HG03060 (cell line): Measurements from ENCODE around the gene BOC.

ENCODE experiments used
- ATAC-seq: cut with Tn5 transposase; IDR thresholded peaks from one replicate; pipeline ENCODE4 v1.9.1; 2021; ENCODE audit warnings: low read depth, moderate number of reproducible peaks; ENCODE audit not compliant: unreplicated experiment

The BOC gene

GRCh38 chr3:113285226-113285625, 73.9 kb downstream of the BOC start:
- no peak for ATAC-seq

GRCh38 chr3:113285741-113286140, 74.4 kb downstream of the BOC start:
- ATAC-seq: no peak

- no peak for ATAC-seq
Measured at GRCh38 chr3:113286524-113286923, 75.2 kb downstream of the BOC start.

- no peak for ATAC-seq
Measured at GRCh38 chr3:113287111-113287802, 75.9 kb downstream of the BOC start.

- ATAC-seq: no peak
Measured at GRCh38 chr3:113287803-113288648, 76.7 kb downstream of the BOC start.

GRCh38 chr3:113288881-113289280, 77.5 kb downstream of the BOC start:
- ATAC-seq: no peak

GRCh38 chr3:113291572-113291971, 80.2 kb downstream of the BOC start:
- no peak for ATAC-seq

- no peak for ATAC-seq
Measured at GRCh38 chr3:113292933-113293332, 81.6 kb downstream of the BOC start.

- no peak for ATAC-seq
Measured at GRCh38 chr3:113293348-113293747, 82.0 kb downstream of the BOC start.

- ATAC-seq: no peak
Measured at GRCh38 chr3:113295463-113295862, 84.1 kb downstream of the BOC start.

GRCh38 chr3:113297287-113297686, 85.9 kb downstream of the BOC start:
- no peak for ATAC-seq

GRCh38 chr3:113297841-113298240, 86.5 kb downstream of the BOC start:
- no peak for ATAC-seq

- ATAC-seq: no peak
Measured at GRCh38 chr3:113300596-113300995, 89.2 kb downstream of the BOC start.

- ATAC-seq: no peak
Measured at GRCh38 chr3:113304102-113304501, 92.7 kb downstream of the BOC start.

- no peak for ATAC-seq
Measured at GRCh38 chr3:113304856-113305540, 93.6 kb downstream of the BOC start.

- no peak for ATAC-seq
Measured at GRCh38 chr3:113310960-113311359, 99.6 kb downstream of the BOC start.

- ATAC-seq: no peak
Measured at GRCh38 chr3:113312416-113312815, 101.1 kb downstream of the BOC start.

GRCh38 chr3:113314923-113315322, 103.6 kb downstream of the BOC start:
- no peak for ATAC-seq

GRCh38 chr3:113329757-113330156, 118.4 kb downstream of the BOC start:
- ATAC-seq: no peak

- ATAC-seq: no peak
Measured at GRCh38 chr3:113330742-113331141, 119.4 kb downstream of the BOC start.

- no peak for ATAC-seq
Measured at GRCh38 chr3:113331187-113331586, 119.8 kb downstream of the BOC start.
